Mammary epithelial cell (primary cell): ENCODE measurements around the gene FLT4.

Experiments used
- EZH2 ChIP-seq: IDR thresholded peaks from 2 replicates; pipeline ENCODE4 v1.6.1; 2012; ENCODE audit warnings: low read length, inconsistent platforms, borderline replicate concordance
- TF ChIP-seq, protein P1 (sequence below), 2 donors: IDR thresholded peaks in 1 of 2; conservative IDR thresholded peaks in 1 of 2; 2 replicates each; pipeline ENCODE4 v1.5.1; 2011 to 2012; ENCODE audit warnings: inconsistent platforms in 2 of 2, low read length in 2 of 2, mild to moderate bottlenecking in 2 of 2, control low read depth in 1 of 2, low read depth in 1 of 2; ENCODE audit not compliant: insufficient read depth in 1 of 2; ENCODE audit errors: extremely low read depth in 1 of 2

DNA sequence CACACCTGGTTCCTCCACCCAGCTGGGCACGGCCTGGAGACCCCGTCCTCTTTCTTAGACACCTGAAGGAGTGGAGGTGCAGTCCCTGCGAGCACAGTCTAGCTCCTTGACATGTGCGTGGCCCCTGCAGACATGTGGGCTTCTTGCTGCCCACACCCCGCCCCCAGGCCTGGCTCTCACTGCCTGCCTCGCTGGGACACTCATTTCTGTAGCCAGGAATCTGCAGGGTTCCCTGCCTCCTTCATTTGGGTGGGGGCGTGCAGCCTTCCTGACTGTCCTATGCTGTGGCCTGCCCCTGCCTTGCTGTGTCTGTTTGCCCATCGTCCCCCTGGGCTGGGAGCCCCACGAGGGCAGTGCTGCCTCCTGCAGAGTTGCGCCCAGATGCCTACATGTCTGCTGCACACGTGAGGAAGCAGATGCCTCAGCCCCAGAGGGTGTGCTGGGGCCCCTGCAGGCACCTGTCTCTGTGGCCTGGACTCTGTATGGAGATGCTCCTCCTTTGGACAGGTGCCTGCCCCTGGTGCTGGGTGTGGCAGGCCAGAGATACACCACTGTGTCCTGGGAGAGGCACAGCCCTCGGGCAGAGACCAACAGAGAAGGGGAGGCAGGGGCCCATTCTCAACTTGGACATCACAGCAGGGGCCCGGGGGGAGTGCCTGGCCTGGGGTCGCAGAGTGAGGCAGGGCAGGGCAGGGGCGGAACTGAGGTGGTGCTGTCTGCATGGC lies 22.6 kb downstream of the FLT4 start:
- TF ChIP-seq, protein P1, sequence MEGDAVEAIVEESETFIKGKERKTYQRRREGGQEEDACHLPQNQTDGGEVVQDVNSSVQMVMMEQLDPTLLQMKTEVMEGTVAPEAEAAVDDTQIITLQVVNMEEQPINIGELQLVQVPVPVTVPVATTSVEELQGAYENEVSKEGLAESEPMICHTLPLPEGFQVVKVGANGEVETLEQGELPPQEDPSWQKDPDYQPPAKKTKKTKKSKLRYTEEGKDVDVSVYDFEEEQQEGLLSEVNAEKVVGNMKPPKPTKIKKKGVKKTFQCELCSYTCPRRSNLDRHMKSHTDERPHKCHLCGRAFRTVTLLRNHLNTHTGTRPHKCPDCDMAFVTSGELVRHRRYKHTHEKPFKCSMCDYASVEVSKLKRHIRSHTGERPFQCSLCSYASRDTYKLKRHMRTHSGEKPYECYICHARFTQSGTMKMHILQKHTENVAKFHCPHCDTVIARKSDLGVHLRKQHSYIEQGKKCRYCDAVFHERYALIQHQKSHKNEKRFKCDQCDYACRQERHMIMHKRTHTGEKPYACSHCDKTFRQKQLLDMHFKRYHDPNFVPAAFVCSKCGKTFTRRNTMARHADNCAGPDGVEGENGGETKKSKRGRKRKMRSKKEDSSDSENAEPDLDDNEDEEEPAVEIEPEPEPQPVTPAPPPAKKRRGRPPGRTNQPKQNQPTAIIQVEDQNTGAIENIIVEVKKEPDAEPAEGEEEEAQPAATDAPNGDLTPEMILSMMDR (conservative IDR thresholded peaks at IDR 0.05 in 1 of 2, IDR thresholded peaks at IDR 0.05 in 1 of 2; ENCODE audit: extremely low read depth in 1 of 2, insufficient read depth in 1 of 2, low read depth in 1 of 2, low read length in 2 of 2) = no peak
- TF ChIP-seq EZH2 = no peak
